ENCODE results near the gene HELT. TPM values are rescaled to one million over a fixed set of nuclear protein-coding genes. Genes with fewer than 3 reads are reported as not detected.

The HELT gene
- total and polyA plus RNA-seq, 10 of the 15 experiments (the other 5 are each of a cell fraction or from before 2014, with no cell fraction given): not detected

- TF ChIP-seq PRDM15 (CRISPR knock-in tag; IDR thresholded peaks at IDR 0.05) (no peak), CEBPB (IDR thresholded peaks at IDR 0.05; ENCODE audit: borderline replicate concordance in 1 of 2, low read depth in 2 of 2, low read length in 2 of 2) (no peak), ETV6 (conservative IDR thresholded peaks at IDR 0.05 in 1 of 2, IDR thresholded peaks at IDR 0.05 in 1 of 2; ENCODE audit: borderline replicate concordance in 1 of 2, low read depth in 1 of 2) (peak in 1 of 2 experiments; percentile 47; a peak in 1 of 4 replicates), POLR2AphosphoS5 (IDR thresholded peaks at IDR 0.05; ENCODE audit: low read length) (no peak), SRF (IDR thresholded peaks at IDR 0.05; ENCODE audit: low read depth in 2 of 2, low read length in 2 of 2) (no peak), YY1 (IDR thresholded peaks at IDR 0.05; ENCODE audit: low read depth, low read length) (no peak), IKZF2 (IDR thresholded peaks at IDR 0.05) (peak; percentile 60 to 66; a peak in 3 of 4 replicates), RCOR1 (conservative IDR thresholded peaks at IDR 0.05; ENCODE audit: low read depth, low read length) (no peak), HDAC2 (IDR thresholded peaks at IDR 0.05) (no peak), EED (IDR thresholded peaks at IDR 0.05; ENCODE audit: low read depth) (peak; percentile 80), NFIC (IDR thresholded peaks at IDR 0.05; ENCODE audit: low read depth, low read length) (peak; percentile 72; the same call in 1 of the 2 replicates), RFX5 (IDR thresholded peaks at IDR 0.05; ENCODE audit: low read depth, low read length) (no peak), FOXK2 (IDR thresholded peaks at IDR 0.05) (no peak), ELK1 (IDR thresholded peaks at IDR 0.05; ENCODE audit: low read depth, low read length) (no peak), CBX3 (IDR thresholded peaks at IDR 0.05; ENCODE audit: borderline replicate concordance, low read depth) (no peak), MEF2A (IDR thresholded peaks at IDR 0.05; ENCODE audit: insufficient read depth, low read depth, low read length) (no peak)
- TF ChIP-seq, protein P1, sequence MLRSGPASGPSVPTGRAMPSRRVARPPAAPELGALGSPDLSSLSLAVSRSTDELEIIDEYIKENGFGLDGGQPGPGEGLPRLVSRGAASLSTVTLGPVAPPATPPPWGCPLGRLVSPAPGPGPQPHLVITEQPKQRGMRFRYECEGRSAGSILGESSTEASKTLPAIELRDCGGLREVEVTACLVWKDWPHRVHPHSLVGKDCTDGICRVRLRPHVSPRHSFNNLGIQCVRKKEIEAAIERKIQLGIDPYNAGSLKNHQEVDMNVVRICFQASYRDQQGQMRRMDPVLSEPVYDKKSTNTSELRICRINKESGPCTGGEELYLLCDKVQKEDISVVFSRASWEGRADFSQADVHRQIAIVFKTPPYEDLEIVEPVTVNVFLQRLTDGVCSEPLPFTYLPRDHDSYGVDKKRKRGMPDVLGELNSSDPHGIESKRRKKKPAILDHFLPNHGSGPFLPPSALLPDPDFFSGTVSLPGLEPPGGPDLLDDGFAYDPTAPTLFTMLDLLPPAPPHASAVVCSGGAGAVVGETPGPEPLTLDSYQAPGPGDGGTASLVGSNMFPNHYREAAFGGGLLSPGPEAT (IDR thresholded peaks at IDR 0.05; ENCODE audit: low read depth): peak; percentile 62
- TF ChIP-seq, protein P2, sequence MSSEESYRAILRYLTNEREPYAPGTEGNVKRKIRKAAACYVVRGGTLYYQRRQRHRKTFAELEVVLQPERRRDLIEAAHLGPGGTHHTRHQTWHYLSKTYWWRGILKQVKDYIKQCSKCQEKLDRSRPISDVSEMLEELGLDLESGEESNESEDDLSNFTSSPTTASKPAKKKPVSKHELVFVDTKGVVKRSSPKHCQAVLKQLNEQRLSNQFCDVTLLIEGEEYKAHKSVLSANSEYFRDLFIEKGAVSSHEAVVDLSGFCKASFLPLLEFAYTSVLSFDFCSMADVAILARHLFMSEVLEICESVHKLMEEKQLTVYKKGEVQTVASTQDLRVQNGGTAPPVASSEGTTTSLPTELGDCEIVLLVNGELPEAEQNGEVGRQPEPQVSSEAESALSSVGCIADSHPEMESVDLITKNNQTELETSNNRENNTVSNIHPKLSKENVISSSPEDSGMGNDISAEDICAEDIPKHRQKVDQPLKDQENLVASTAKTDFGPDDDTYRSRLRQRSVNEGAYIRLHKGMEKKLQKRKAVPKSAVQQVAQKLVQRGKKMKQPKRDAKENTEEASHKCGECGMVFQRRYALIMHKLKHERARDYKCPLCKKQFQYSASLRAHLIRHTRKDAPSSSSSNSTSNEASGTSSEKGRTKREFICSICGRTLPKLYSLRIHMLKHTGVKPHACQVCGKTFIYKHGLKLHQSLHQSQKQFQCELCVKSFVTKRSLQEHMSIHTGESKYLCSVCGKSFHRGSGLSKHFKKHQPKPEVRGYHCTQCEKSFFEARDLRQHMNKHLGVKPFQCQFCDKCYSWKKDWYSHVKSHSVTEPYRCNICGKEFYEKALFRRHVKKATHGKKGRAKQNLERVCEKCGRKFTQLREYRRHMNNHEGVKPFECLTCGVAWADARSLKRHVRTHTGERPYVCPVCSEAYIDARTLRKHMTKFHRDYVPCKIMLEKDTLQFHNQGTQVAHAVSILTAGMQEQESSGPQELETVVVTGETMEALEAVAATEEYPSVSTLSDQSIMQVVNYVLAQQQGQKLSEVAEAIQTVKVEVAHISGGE (CRISPR knock-in tag; IDR thresholded peaks at IDR 0.05): no peak
Measured at GRCh38 chr4:185036019-185036418, 17.7 kb downstream of the HELT start (continued).

Data from GM12878 (cell line).